NCI-H2107 treated with DMSO at 0.1 percent for 48 hours (cell line): ENCODE results near the gene HSD17B1.
A peak's percentile ranks its signal among the peaks of the same experiment; 100 is the strongest.

Source experiments
- DNase-seq: peaks from one replicate; lab custom pipeline; 2025; ENCODE audit not compliant: unreplicated experiment; lab: John Stamatoyannopoulos, UW

Gene HSD17B1

GRCh38 chr17:42598905-42599304, 46.2 kb downstream of the HSD17B1 start:
- DNase-seq = peak; percentile 88

DNA sequence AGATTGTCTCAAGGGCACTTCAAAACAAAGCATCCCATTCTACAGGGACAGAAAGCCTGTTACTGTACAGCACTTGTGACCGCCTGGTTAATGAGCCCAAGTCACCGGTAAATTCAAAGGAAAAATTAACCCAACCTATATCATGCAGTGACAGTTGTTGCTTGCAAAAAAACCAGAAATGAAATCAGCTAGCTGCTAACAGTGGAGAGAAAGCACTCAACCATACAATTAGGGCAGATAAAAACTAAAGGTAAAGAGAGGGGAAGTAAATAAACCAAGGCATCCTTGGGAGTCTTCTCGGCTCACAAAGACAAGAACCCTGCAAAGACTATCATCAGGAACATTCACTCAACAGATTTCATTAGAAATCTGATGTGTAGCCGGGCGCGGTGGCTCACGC, 50.6 kb downstream of the HSD17B1 start:
- no peak for DNase-seq
